CD4-positive, alpha-beta T cell treated with Interleukin-6 at 100 ng/mL for 8 hours (primary cell): Measurements from ENCODE around the gene ACP4.
A peak's percentile ranks its signal among the peaks of the same experiment; 100 is the strongest.

ENCODE experiments used
- DNase-seq: peaks from one replicate; pipeline ENCODE4 v3.0.0-alpha.2; 2020; ENCODE audit warnings: mixed read lengths, low spot score

ACP4 gene

GRCh38 chr19:50822661-50823208 is 32.5 kb downstream of the ACP4 start:
- DNase-seq, result no peak

- DNase-seq, result no peak
These were observed 33.3 kb downstream of the ACP4 start, which contains the start of gene KLK1 for GRCh38 chr19:50823389-50824042. KLK1 (minus strand) TSS chr19:50823787; CDS start chr19:50823748, 39 bp downstream.

GRCh38 chr19:50826492-50827240 is 36.5 kb downstream of the ACP4 start:
- DNase-seq, result no peak

GRCh38 chr19:50827476-50827875 is 37.3 kb downstream of the ACP4 start:
- DNase-seq, result no peak

GRCh38 chr19:50829801-50830200 is 39.6 kb downstream of the ACP4 start:
- DNase-seq, result no peak

GRCh38 chr19:50830266-50831025 is 40.2 kb downstream of the ACP4 start:
- no peak for DNase-seq

- no peak for DNase-seq
These were observed 40.8 kb downstream of the ACP4 start for GRCh38 chr19:50831026-50831396.

GRCh38 chr19:50832666-50833065 is 42.5 kb downstream of the ACP4 start:
- DNase-seq, result no peak

GRCh38 chr19:50833117-50833801 is 43.0 kb downstream of the ACP4 start, which contains the start of gene KLK15:
KLK15 (minus strand) TSS chr19:50833574; CDS start chr19:50831492, 2,082 bp downstream.
- no peak for DNase-seq

GRCh38 chr19:50833802-50834167 is 43.6 kb downstream of the ACP4 start:
- DNase-seq, result no peak

GRCh38 chr19:50835103-50835784 is 45.0 kb downstream of the ACP4 start:
- no peak for DNase-seq

GRCh38 chr19:50835785-50836542 is 45.7 kb downstream of the ACP4 start:
- peak; percentile 45 for DNase-seq

- DNase-seq, result no peak
These were observed 46.5 kb downstream of the ACP4 start for GRCh38 chr19:50836543-50837195.

GRCh38 chr19:50837300-50837699 is 47.1 kb downstream of the ACP4 start:
- DNase-seq, result no peak

- DNase-seq, result no peak
These were observed 48.0 kb downstream of the ACP4 start for GRCh38 chr19:50838239-50838638.

GRCh38 chr19:50839712-50840655 is 49.8 kb downstream of the ACP4 start:
- DNase-seq, result no peak

GRCh38 chr19:50842130-50842529 is 51.9 kb downstream of the ACP4 start:
- DNase-seq, result no peak

GRCh38 chr19:50843205-50843604 is 53.0 kb downstream of the ACP4 start:
- DNase-seq, result no peak

- no peak for DNase-seq
These were observed 53.5 kb downstream of the ACP4 start for GRCh38 chr19:50843701-50844221.
